ENCODE results near the gene FUT8. TPM values are rescaled to one million over a fixed set of nuclear protein-coding genes. Genes with fewer than 3 reads are reported as not detected.

FUT8 gene
- total RNA-seq, 1 donor from 2014 or later, result 44.3 TPM

DNA sequence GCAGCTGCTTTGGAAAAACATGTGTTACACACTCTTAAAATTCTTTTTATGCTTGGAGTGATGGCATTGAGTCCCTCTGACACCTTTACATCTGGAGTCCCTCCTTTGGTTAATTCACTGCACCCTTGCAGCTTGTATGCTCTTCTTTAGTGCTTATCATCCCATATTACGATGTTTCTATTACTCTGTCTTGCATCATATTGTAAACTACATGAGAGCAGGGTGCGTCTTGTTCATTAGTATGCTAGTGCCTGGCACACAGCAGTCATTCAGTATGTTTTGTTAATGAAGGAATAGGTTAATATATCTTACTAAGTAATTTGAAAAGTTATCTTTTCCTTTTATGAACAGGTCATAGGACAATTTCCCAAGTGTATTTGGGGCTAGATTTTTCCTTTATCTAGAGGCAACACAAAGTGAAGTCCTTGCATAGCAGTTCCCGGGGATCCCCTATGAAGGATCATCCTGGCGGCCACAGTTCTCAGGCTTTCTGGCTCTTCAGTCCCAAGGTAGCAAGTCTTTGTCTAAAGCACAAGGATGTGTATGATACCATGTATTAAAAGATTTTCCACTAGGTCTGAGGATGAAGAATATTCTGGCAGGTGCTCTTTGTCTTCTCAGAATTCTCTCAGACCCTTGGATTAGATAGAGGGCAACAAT lies 363.8 kb downstream of the FUT8 start:
- Histone ChIP-seq H3K4me3 (ENCODE audit: low read depth, low read length) (no peak overlapping the region), H3K36me3 (ENCODE audit: control insufficient read depth, insufficient read depth, low read length) (no peaks in the 10 kb centered on the region), H3K27me3 (ENCODE audit: control insufficient read depth, insufficient read depth, low read length) (no peaks in the 10 kb centered on the region)
- no peak for DNase-seq (ENCODE audit: low read depth)
- TF ChIP-seq CTCF (IDR thresholded peaks at IDR 0.05; ENCODE audit: insufficient read depth, low read length, poor library complexity, severe bottlenecking), result no peak

- no peaks in the 10 kb centered on the region for H3K27me3 ChIP-seq (ENCODE audit: control insufficient read depth, insufficient read depth, low read length)
- DNase-seq (ENCODE audit: low read depth), result no peak
These were observed 368.0 kb downstream of the FUT8 start for GRCh38 chr14:65780566-65780965.

DNA sequence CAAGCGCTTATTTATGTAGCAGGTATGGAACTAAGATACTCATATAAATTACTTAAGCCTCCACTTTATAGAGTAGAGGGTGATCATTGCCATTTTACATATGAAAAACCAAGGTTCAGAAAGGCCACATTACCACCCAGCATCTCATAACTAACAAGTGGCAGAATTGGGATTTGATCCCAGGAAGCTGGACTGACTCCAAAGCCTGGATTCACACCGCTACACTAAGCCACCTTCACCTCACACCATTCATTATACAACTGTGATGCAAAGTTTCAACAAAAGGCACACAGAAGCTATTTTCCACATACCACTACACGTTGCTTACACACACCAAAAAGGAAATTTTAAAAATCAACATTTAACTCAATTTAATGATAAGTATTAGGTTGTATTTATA lies 370.6 kb downstream of the FUT8 start:
- H3K4me3 ChIP-seq (ENCODE audit: low read depth, low read length), result no peak overlapping the region
- no peak for DNase-seq (ENCODE audit: low read depth)
- no peaks in the 10 kb centered on the region for H3K36me3 ChIP-seq (ENCODE audit: control insufficient read depth, insufficient read depth, low read length)
- no peaks in the 10 kb centered on the region for H3K27me3 ChIP-seq (ENCODE audit: control insufficient read depth, insufficient read depth, low read length)
- TF ChIP-seq CTCF (IDR thresholded peaks at IDR 0.05; ENCODE audit: insufficient read depth, low read length, poor library complexity, severe bottlenecking), result no peak

More at GRCh38 chr14:65780566-65780965, 368.0 kb downstream of the FUT8 start:
- H3K36me3 ChIP-seq (ENCODE audit: control insufficient read depth, insufficient read depth, low read length), result no peaks in the 10 kb centered on the region
- no peak overlapping the region for H3K4me3 ChIP-seq (ENCODE audit: low read depth, low read length)
- TF ChIP-seq CTCF (IDR thresholded peaks at IDR 0.05; ENCODE audit: insufficient read depth, low read length, poor library complexity, severe bottlenecking), result no peak

GRCh38 chr14:65783576-65783975 lies 371.0 kb downstream of the FUT8 start:
- Histone ChIP-seq H3K4me3 (ENCODE audit: low read depth, low read length) (no peak overlapping the region), H3K27me3 (ENCODE audit: control insufficient read depth, insufficient read depth, low read length) (no peaks in the 10 kb centered on the region), H3K36me3 (ENCODE audit: control insufficient read depth, insufficient read depth, low read length) (no peaks in the 10 kb centered on the region)
- TF ChIP-seq CTCF (IDR thresholded peaks at IDR 0.05; ENCODE audit: insufficient read depth, low read length, poor library complexity, severe bottlenecking), result no peak
- no peak for DNase-seq (ENCODE audit: low read depth)

DNA sequence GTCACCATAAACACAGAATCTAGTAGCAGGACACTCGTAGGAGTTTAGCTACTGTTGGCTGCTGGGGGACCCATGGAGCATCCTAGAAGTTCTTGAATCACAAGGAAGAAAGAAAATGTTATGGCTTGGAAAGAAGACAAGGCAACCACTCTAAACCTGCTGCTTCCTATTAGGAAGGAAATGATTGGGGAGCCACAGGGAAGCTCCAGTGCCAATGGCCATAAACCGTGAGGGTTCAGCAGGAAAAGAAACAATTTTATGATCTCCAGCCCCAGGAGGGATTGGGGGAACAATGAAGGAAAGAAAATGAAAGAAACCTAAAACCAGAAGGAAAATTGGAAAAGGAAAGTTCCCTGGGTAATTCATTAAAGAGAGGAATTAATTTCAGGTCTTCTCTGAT lies 372.0 kb downstream of the FUT8 start:
- no peaks in the 10 kb centered on the region for H3K27me3 ChIP-seq (ENCODE audit: control insufficient read depth, insufficient read depth, low read length)
- H3K4me3 ChIP-seq (ENCODE audit: low read depth, low read length), result no peak overlapping the region
- no peak for DNase-seq (ENCODE audit: low read depth)
- no peaks in the 10 kb centered on the region for H3K36me3 ChIP-seq (ENCODE audit: control insufficient read depth, insufficient read depth, low read length)
- TF ChIP-seq CTCF (IDR thresholded peaks at IDR 0.05; ENCODE audit: insufficient read depth, low read length, poor library complexity, severe bottlenecking), result no peak

GRCh38 chr14:65787461-65787860 lies 374.9 kb downstream of the FUT8 start:
- Histone ChIP-seq H3K4me3 (ENCODE audit: low read depth, low read length) (no peak overlapping the region), H3K27me3 (ENCODE audit: control insufficient read depth, insufficient read depth, low read length) (no peaks in the 10 kb centered on the region), H3K36me3 (ENCODE audit: control insufficient read depth, insufficient read depth, low read length) (no peaks in the 10 kb centered on the region)
- no peak for DNase-seq (ENCODE audit: low read depth)
- no peak for TF ChIP-seq CTCF (IDR thresholded peaks at IDR 0.05; ENCODE audit: insufficient read depth, low read length, poor library complexity, severe bottlenecking)
